GM12873 (cell line): ENCODE measurements around the gene CCDC174.

ENCODE experiments used
- CTCF ChIP-seq: IDR thresholded peaks from 2 replicates; pipeline ENCODE4 v1.5.1; 2012; ENCODE audit warnings: low read depth, mild to moderate bottlenecking, moderate library complexity, low read length, control low read depth; ENCODE audit not compliant: insufficient read depth; ENCODE audit errors: missing control alignments

Gene CCDC174

GRCh38 chr3:14680115-14680514 is 28.6 kb downstream of the CCDC174 start:
- no peak for TF ChIP-seq CTCF

- TF ChIP-seq CTCF, result no peak
Observed at GRCh38 chr3:14680716-14681115, 29.2 kb downstream of the CCDC174 start.

- no peak for TF ChIP-seq CTCF
Observed at GRCh38 chr3:14684447-14684846, 32.9 kb downstream of the CCDC174 start.

GRCh38 chr3:14685179-14685578 is 33.6 kb downstream of the CCDC174 start:
- TF ChIP-seq CTCF, result no peak

GRCh38 chr3:14687360-14687759 is 35.8 kb downstream of the CCDC174 start:
- TF ChIP-seq CTCF, result no peak

GRCh38 chr3:14688525-14688924 is 37.0 kb downstream of the CCDC174 start:
- no peak for TF ChIP-seq CTCF

GRCh38 chr3:14689247-14689980 is 37.9 kb downstream of the CCDC174 start:
- TF ChIP-seq CTCF, result no peak
